ENCODE data around the gene SDK1. TPM values are rescaled to one million over a fixed set of nuclear protein-coding genes. Genes with fewer than 3 reads are reported as not detected.
"Not testable (repeated sequence)": the region's sequence is repeated elsewhere in the genome, so short reads cannot be mapped to it uniquely, and the experiment has no call there.

SDK1 gene
- total RNA-seq, 1 experiment from 2014 or later, result 1.7 TPM

DNA sequence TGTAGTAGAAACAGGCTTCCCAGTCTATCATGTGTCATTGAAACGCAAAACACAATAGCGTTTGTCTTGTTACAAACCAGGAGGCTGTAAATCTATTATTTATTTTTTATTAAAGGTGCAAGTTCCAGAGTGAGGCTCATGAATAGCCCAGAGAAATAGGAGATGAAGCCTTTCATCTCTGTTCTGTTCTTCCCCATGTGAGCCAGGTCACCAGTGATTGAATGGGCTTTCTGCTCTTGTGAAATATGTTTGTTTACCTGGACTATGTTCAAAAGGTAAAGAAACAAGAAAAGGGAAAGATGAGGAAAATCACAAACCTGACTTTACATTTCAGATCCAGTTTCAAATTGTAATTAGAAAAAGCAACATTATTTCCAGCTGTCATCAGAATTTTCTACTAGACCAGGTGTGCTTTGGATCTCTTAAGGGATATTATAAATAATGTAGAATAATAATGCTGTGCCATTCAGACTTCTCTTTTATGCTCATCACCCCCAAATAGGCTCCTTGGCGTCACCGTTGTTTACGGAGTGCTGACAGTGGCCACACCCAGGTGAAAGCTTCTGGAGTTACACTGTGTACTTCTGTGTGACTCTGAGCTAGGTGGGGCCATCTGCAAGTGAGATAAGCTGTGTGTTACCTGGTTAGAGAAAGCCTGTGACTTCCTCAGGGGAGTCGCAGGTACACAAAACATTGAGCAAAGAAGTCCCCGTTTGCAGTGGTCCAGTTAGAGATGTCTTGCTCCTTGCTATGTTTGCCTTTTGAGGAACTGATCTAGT lies 274.9 kb downstream of the SDK1 start:
- no peak for DNase-seq (ENCODE audit: extremely low read depth, low read depth)

DNA sequence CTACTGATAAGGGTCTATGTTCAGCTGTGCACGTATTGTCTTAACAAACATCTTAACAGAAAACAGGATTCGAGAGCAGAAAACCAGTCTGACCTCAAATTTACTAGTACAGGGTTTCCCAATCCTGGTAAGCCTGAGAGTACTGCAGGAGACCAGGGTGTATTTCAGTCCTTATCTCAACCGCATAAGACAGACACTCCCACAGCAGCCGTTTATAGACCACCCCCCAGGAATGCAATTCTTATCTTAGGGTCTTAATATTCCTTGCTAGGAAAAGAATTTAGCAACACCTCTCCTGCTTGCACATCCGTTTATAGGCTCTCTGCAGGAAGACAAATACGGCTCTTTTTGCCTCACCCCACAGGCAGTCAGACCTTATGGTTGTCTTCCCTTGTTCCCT lies 277.3 kb downstream of the SDK1 start:
- no peak for DNase-seq (ENCODE audit: extremely low read depth, low read depth)

DNA sequence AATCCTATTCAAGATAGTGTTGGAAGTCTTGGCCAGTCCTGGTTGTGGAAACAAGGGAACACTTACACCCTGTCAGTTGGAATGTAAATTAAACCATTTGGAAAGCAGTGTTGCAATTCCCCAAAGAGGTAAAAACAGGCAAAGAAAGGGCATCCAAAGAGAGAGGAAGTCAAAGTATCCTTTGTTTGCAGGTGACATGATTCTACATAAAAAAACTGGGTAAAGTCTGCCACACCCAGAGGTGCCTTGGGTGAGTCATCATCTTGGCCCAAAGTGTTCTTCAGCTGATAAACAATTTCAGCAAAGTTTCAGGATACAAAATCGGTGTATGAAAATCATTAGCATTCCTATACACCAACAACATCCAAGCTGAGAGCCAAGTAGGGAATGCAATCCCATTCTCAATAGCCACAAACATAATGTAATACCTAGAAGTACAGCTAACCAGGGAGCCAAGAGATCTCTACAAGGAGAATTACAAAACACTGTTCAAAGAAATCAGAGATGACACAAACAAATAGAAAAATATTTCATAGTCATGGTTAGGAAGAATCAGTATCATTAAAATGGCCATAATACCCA lies 278.7 kb downstream of the SDK1 start:
- DNase-seq (ENCODE audit: extremely low read depth, low read depth), result no peak

DNA sequence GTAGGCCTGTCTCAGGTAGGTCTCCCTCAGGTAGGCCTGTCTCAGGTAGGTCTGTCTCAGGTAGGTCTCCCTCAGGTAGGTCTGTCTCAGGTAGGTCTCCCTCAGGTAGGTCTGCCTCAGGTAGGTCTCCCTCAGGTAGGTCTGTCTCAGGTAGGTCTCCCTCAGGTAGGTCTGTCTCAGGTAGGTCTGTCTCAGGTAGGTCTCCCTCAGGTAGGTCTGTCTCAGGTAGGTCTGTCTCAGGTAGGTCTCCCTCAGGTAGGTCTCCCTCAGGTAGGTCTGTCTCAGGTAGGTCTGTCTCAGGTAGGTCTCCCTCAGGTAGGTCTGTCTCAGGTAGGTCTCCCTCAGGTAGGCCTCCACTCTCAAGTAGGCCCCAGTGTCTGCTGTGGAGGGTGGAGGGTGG lies 281.1 kb downstream of the SDK1 start:
- not testable (repeated sequence) for DNase-seq (ENCODE audit: extremely low read depth, low read depth)

DNA sequence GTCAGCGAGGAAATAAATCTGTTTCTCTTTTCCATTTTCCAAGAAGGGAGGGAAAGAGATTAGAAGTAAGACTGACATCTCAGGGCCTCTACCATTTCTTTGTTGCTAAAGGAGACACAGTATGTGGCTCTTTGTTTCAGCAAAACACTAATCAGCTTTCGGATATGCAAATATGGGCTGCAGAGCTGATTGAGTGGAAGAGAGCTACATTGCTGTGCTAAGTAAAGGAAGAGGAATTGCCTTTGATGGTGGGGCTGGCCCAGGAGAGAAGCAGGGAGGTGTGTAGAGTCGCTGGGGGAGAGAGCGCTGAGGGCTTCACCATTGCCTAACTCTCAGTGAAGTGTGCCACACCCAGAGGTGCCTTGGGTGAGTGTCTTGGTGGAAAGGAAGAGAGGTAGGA lies 284.8 kb downstream of the SDK1 start:
- DNase-seq (ENCODE audit: extremely low read depth, low read depth), result no peak

DNA sequence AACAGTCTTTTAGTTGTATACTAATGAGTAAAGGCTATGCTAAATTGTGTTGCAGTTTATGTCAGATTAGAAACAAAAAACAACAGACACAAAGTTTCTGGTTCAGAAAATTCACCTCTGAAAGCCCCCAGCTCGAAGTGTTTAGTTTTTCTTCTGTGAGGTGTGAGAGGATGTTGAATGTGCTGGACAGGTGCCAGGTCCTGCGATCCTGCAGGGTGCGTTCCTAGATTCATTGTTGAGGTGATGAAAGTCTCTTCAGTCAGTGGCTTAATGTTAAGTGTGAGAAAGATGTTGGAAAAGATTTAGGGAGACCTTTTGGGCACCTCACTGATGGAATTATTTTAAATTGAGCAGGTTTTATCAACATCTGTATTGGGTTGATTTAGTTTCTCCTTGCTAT lies 287.3 kb downstream of the SDK1 start:
- no peak for DNase-seq (ENCODE audit: extremely low read depth, low read depth)

DNA sequence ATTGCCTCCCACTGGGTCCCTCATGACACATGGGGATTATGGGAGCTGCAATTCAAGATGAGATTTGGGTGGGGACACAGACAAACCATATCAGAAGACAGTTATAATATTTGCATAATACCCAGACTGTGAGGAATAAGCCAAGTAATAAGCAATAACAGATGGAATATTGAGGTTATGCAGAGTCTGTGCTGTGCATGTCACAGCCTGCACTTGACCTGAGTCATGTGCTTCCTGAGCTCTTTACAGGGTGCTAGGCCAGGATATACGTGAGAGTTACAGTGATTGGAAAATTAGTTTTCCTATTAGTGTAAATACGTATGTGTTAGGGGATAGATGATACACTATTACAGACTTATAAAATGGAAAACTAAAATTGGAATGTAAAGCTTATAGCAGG lies 288.7 kb downstream of the SDK1 start:
- no peak for DNase-seq (ENCODE audit: extremely low read depth, low read depth)

DNA sequence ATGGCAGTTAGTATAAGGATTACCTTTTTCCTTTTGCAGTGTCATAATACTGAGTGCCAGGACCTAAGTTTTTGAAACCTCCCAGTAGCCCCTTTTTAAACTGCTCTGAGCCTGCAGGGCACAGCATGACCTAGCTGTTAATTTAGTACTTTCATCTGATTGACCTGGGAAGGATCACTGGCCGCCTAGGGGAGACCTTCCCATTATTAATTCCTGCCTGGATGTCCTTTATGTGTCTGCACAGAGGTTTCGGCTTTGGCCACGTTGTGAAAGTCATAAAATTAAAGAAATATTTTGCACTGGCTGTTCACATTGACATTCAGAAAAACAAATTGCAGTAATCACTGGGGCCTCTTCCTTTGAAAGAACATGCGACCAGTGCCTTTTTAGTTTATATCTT lies 290.2 kb downstream of the SDK1 start:
- no peak for DNase-seq (ENCODE audit: extremely low read depth, low read depth)

DNA sequence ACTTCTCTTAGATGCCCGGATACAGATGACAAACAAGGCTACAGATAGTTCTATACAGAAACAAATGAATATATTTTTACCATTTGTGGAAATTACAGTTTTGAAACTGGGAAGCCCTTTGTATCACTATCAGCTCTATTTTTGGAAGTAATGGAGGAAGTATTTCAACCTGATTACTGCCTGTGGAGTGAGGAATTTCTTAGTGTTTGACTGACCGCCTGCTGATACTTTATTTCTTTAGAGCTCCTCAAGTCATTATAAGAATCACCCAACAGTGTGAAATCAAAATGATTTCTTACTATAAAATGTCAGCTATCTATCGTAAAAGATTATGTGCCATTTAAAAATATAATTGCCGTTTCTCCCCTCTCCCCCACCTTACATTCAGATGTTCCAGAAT lies 290.9 kb downstream of the SDK1 start:
- DNase-seq (ENCODE audit: extremely low read depth, low read depth), result no peak

DNA sequence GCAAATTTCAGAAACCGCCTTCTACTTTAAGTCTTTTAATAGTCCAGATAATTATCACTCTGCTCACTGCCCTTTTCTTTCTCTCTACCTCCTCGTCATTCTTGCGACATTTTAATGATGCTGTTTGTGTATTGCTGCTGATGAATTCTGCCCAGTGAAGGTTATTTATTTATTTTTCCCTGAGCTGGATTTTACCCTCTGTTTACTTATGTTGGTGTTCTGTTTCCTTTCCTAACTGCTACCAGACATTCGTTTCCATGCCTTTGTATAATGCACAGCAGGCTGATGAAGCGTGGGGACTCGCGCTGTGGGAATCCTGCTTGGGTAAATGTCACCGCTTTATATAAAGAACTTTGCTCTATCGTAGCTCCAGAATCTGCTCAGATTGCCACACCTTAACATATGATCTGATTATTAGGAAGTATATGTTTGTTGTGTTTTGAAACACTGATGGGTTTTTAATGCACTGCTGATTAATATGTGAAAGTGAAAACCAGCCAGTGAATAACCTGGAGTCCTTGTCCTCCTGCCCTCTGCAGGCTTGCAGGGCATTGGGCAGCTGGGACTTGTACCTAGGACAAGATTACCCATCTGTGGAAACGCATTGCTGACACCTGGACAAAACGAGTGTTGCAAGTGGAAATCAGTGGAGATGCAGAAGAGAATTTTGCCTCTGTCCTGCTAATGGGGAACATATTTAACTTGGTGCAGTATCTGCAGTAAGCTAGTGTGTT lies 291.5 kb downstream of the SDK1 start:
- DNase-seq (ENCODE audit: extremely low read depth, low read depth), result no peak

DNA sequence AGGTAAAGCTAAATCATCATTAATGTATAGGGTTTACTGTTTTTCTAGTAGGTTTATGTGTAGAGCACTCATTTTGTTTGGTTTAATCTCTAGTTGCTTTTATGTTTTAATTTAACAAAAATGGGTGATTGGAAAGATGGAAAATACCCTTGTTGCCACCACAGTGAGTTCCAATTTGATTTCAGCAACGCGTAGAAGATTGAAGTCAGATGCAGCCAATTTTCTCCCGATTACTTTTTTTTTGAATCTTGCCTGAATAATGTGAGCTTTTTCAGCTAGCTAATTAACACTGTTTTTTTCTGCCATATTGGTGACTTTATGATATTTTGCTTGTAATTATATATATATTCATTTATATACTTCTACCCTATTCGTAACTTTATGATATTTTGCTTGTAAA lies 293.8 kb downstream of the SDK1 start:
- no peak for DNase-seq (ENCODE audit: extremely low read depth, low read depth)

DNA sequence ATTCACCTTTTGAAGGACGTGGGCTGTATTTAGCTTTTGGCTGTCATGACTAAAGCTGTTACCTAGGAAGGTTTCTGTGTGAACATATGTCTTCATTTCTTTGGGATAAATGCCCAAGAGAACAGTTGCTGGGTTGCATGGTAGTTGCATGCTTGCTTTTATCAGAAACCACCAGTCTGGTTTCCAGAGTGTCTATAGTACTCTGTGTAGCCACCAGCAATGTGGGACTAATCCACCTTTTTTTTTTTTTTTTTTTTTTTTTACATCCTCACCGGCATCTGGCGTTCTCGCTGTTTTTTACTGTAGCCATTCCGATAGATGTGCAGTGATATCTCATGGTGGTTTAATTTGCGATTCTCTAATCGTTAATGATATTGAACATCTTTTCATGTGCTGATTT lies 297.8 kb downstream of the SDK1 start:
- no peak for DNase-seq (ENCODE audit: extremely low read depth, low read depth)

DNA sequence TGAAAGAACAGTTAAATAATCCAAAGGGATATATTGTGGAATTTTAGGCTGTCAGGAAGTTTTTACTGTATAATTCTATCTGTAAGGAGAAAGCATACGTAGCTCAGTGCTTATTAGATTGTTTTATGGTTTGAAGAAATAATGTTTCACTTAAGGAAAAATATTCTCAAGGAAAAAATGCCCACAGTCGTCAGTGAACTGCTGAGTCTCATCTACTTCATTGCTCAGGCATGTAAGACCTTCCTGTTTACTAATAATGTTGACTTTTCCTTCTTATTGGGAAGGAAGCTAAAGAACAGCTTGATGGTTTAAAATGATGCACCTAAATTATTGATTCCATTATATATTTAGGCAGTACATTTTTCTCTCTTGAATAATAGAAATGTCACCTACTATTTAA lies 304.2 kb downstream of the SDK1 start:
- DNase-seq (ENCODE audit: extremely low read depth, low read depth), result no peak

DNA sequence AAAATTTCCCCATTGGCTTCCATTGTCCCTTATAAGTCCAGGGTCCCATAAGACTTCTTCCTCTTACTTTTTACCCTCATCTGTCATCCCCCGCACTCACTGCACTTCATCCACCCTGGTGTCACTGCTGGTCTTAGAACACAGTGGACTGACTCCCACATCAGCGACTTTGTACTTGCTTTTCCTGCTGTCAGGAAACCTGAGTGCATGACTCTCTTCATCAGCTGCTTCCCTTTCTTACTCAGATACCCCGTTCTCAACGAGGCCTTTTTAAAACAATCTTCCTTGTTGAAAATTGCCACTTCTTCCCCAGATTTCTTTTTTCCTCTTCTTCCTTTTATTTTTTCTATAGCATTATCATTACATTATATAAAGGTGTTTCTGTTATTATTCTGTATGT lies 305.4 kb downstream of the SDK1 start:
- DNase-seq (ENCODE audit: extremely low read depth, low read depth), result no peak

DNA sequence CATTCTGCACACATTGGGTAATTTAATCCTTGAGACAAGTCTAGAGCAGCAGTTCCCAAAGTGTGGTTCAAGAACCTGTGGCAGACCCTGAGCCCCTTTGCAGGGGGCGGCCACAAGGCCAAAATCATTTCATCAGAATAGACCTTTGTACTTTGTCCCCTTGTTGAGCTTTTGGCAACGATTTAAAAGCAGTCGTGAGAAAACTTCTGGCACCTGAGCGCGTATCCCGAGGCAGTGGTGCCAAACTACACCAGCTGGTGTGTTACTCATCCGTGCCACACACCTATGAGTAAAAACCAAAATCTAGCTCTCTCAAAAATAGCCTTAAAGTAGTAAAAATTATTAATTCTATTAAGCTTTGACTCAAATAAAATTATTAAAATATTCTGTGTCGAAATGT lies 306.8 kb downstream of the SDK1 start:
- no peak for DNase-seq (ENCODE audit: extremely low read depth, low read depth)

DNA sequence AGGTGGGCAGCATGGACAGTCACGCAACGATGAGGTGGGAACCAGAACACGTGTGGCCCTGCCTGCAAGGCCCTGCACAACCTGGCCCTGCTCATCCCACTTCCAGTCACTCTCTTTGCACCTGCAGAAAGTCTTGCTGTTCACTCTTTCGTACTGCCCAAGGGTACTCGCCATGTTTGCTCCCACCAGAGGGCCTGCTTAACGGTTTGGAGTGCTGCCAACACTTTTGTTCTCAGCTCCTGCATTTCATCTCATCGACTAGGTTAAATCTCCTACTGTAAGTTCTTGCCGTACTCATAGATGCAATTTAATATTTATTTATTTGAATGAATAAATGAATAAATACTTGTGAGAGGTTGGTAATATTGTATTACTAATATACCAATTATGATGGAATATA lies 315.3 kb downstream of the SDK1 start:
- DNase-seq (ENCODE audit: extremely low read depth, low read depth), result no peak

DNA sequence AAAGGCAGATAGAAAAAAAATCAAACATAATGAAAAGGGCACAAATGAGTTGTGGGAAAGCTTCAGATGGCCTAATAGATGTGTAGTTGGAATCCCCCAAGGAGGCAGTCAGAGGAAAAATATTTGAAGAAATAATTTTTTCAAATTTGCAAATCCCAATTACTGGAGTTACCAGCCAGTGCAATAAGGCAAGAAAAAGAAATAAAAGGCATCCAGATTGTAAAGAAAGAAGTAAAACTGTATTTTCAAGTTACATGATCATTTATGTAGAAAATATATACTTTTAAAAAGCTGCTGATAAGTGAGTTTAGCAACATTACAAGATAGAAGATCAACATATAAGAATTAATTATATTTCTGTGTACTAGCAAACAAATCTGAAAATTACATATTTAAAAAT lies 329.0 kb downstream of the SDK1 start:
- no peak for DNase-seq (ENCODE audit: extremely low read depth, low read depth)

DNA sequence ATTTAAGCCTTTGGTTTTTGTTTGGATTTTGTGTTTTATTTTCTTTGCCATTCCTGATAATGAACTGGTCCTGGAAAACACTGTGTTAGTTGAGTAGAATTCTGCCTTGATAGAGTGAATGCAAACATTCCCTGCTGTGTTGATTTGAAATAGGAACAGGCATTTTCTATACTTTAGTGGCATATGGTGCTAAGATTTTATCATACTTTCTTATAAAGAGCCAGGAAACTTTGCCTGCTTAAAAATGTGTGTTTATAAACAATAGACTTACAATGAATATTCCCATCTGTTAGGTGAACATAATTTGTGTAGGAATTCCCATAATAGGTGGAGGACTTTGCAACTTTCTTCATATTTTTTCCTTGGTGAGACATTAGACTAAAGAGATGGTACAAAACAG lies 333.3 kb downstream of the SDK1 start:
- DNase-seq (ENCODE audit: extremely low read depth, low read depth), result no peak

DNA sequence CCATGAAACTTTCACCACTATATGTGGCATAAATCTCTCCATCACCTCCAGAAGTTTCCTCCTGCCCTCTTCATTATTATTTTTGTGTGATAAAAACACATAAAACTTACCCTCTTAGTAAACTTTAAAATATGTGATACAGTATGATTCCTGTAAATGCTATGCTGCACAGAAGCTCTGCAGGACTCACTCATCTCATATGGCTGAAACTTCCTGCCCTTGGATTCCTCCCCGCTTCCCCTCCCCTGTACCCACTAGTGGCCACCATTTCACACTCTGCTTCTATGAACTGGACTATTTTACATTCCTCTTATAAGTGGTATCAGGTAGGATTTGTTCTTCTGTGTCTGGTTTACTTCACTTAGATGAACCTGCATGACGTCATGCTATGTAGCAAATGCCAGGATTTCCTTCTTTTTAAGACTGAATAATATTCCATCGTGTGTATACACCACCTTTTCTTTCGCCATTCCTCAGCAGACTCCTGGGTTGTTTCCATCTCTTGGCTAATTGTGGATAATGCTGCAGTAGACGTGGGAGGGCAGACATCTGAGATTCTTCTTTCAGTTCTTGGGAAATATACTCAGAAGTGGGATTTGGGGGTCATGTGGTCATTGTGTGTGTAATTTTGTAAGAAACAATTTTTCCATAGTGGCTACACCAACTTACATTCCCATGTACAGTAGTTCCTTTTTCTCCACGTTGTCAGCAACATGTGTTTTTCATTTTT lies 335.2 kb downstream of the SDK1 start:
- no peak for DNase-seq (ENCODE audit: extremely low read depth, low read depth)

DNA sequence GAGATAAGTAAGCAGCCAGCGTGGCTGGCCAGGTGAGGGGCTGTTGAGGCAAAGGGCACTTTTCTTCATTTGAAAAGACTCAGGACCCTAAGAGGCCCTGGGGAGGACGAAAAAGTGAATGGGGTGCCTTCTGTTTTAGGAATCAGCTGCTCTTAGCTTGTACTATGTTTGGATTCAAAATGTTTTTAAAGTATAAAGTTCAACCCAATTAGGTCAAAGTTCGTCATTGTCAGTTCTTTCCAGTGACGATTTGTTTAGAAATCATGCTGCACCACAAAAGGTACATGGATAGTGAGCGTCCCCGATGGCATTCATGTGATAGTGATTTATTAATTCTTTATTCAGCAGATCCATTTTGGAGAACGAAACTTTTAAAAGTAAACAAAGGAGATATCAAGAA lies 338.2 kb downstream of the SDK1 start:
- no peak for DNase-seq (ENCODE audit: extremely low read depth, low read depth)

DNA sequence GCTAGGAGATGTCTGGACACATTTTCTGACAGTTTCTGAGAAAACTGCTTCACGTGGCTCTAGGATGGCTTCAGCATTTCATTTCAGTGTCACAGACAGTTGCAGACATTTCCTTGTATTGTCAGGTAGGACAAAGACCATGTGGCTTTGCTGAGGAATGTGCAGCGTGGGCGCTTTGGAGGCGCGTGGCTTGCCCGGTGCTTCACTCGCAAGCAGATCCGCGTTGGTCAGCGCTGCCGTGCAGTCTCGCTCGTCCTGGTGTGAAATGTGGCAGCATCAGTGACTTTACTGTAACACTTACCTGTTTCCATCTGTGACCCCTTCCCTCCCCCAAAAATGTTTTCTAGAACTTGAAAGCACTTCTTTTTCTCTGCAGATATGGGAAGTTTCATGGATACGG lies 340.5 kb downstream of the SDK1 start:
- no peak for DNase-seq (ENCODE audit: extremely low read depth, low read depth)

Measured in NCI-H460 (cell line).